Gastroesophageal sphincter (tissue), 4 donors: ENCODE results near the gene HSP90AB1. TPM values are rescaled to one million over a fixed set of nuclear protein-coding genes. Genes with fewer than 3 reads are reported as not detected.

Experiments used
- ATAC-seq: fragments of 150-250 bp; one replicate; pipeline ENCODE4 v1.9.1; 2016; ENCODE audit warnings: mild to moderate bottlenecking, moderate library complexity
- H3K27ac ChIP-seq, 4 donors: fragments of 200-600 bp; sonication (generic) in 3 of 4; 1 replicate in 3 of 4; 2 replicates in 1 of 4; pipeline ENCODE4 v1.5.1; 2016 to 2019
- H3K27me3 ChIP-seq: fragments of 200-600 bp; sonication (generic); one replicate; pipeline ENCODE4 v1.5.1; 2019
- H3K36me3 ChIP-seq, 2 donors: fragments of 200-600 bp; sonication (generic); one replicate each; pipeline ENCODE4 v1.5.1; 2019; ENCODE audit warnings: control low read depth in 1 of 2
- H3K4me1 ChIP-seq, 3 donors: fragments of 200-600 bp; sonication (generic); 1 replicate in 2 of 3; 2 replicates in 1 of 3; pipeline ENCODE4 v1.5.1; 2016 to 2019; ENCODE audit warnings: control low read depth in 2 of 3
- H3K4me3 ChIP-seq, 2 donors: fragments of 200-600 bp; sonication (generic); one replicate each; pipeline ENCODE4 v1.5.1; 2019; ENCODE audit warnings: mild to moderate bottlenecking in 1 of 2, moderate library complexity in 1 of 2
- H3K9me3 ChIP-seq, 3 donors: fragments of 200-600 bp; sonication (generic); one replicate each; pipeline ENCODE4 v1.5.1; 2017 to 2019; ENCODE audit warnings: control low read depth in 2 of 3
- CTCF ChIP-seq, 4 experiments: fragments of 200-600 bp in 2 of 4; fragments of 450-650 bp in 2 of 4; sonication (generic) in 1 of 4; IDR thresholded peaks; one replicate each; pipeline ENCODE4 v1.5.1; 2017 to 2019; ENCODE audit warnings: antibody characterized with exemption in 4 of 4, mild to moderate bottlenecking in 2 of 4, moderate library complexity in 2 of 4
- EP300 ChIP-seq: sonication (generic); formaldehyde crosslinking; IDR thresholded peaks from one replicate; pipeline ENCODE4 v1.6.1; 2017; ENCODE audit warnings: antibody characterized with exemption, mild to moderate bottlenecking
- POLR2A ChIP-seq, 2 donors: fragments of 450-650 bp; IDR thresholded peaks; one replicate each; pipeline ENCODE4 v1.6.1; 2017; ENCODE audit warnings: antibody characterized with exemption in 2 of 2, mild to moderate bottlenecking in 2 of 2, moderate library complexity in 1 of 2
- POLR2AphosphoS5 ChIP-seq: sonication (generic); formaldehyde crosslinking; IDR thresholded peaks from one replicate; pipeline ENCODE4 v1.6.1; 2017; ENCODE audit warnings: antibody characterized with exemption
- WGBS, 2 donors: methylation state at CpG; one replicate each; pipeline ENCODE4 v1.1.5; 2018; ENCODE audit warnings: low coverage in 1 of 2; 5-methylcytosine and 5-hydroxymethylcytosine counted together
- total RNA-seq, 4 donors: library from RNA; depleted of rRNA; stranded (reverse); fragments of >200 nt; gene quantifications; one replicate each; pipeline ENCODE4 v1.1.0, GENCODE V29; 2016

Gene HSP90AB1
- total RNA-seq, 4 donors from 2014 or later = 553 to 749 (median 626) TPM

GRCh38 chr6:44275749-44276648 lies 29.1 kb downstream of the HSP90AB1 start:
- peaks cover 0 to 20% (median 4%) of the 10 kb centered on the region in 3 donors for H3K4me1 ChIP-seq
- no CpG with 5 or more reads among the region's 109 CpGs for WGBS, 2 donors
- TF ChIP-seq POLR2A (IDR thresholded peaks at IDR 0.05) = peak in 1 of 2 donors; percentile 5
- no peak for TF ChIP-seq POLR2AphosphoS5
- no peak for TF ChIP-seq EP300
- no peak for TF ChIP-seq CTCF (IDR thresholded peaks at IDR 0.05)
- no peaks in the 10 kb centered on the region for H3K9me3 ChIP-seq
- no peak overlapping the region for H3K27ac ChIP-seq
- peak; percentile 56 for ATAC-seq
- no peaks in the 10 kb centered on the region for H3K36me3 ChIP-seq
- H3K27me3 ChIP-seq = peaks cover 94% of the 10 kb centered on the region
- peak overlapping the region in 1 of 2 donors; percentile 45 for H3K4me3 ChIP-seq

DNA sequence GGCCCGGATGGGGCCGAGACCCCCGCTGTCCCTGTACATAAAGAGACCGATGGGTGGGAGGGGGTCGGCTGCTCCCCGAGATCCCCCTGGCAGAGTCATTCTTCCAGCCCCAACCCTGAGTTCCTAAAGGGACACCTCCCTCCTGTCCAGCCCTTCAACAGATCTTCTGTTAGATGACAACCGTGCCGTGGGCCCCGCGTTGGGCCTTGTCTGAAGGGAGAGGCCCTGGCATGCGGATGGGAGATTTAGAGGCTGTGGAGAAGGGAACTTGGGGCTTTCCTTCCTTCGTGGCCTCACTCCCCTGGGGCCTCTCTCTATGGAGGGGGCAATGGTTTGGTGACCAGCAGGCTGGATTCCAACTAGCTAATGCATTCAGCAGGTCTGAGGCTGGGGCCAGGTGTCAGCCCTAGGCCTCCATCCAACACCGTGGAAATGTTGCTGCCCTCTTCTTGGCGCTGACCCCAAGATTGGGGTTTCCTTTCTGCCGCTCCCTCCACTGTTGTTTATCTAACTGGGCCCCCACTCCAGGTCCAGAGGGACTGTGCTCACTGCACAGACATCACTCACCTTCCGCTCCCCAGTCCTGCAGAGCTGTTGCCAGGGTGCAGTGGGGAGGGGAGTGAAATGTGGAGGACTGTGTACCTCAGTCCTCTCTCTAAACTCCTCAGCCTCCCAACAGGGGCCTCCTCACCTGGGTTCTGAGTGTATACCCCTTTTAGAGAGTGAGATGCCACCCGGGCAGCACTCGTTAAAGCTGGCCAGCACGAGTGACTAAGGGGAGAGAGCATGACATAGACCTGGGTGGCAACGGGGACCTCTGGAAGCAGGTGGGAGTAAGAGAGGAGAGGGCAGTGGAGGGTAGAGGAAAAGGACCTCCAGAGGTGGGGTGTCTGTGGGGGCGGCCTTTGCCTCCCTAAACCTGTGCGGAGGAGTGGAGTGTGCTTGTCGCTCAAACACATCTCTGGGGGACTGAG lies 30.1 kb downstream of the HSP90AB1 start:
- 17% methylated on average over 1 of the region's 23 CpGs; no CpG with 5 or more reads in 1 of the 2 donors for WGBS, 2 donors
- H3K27me3 ChIP-seq = peaks cover 87% of the 10 kb centered on the region
- H3K36me3 ChIP-seq = no peaks in the 10 kb centered on the region
- H3K4me1 ChIP-seq = peaks cover 0 to 16% (median 4%) of the 10 kb centered on the region in 3 donors
- H3K27ac ChIP-seq = no peak overlapping the region
- H3K9me3 ChIP-seq = no peaks in the 10 kb centered on the region
- peak overlapping the region in 1 of 2 donors; percentile 45 for H3K4me3 ChIP-seq
- TF ChIP-seq POLR2AphosphoS5 (no peak), CTCF (IDR thresholded peaks at IDR 0.05) (no peak), POLR2A (IDR thresholded peaks at IDR 0.05) (no peak), EP300 (no peak)
- no peak for ATAC-seq

- Histone ChIP-seq H3K4me3 (no peak overlapping the region), H3K36me3 (no peaks in the 10 kb centered on the region), H3K27ac (no peak overlapping the region), H3K4me1 (peaks cover 0 to 16% (median 4%) of the 10 kb centered on the region in 3 donors), H3K9me3 (no peaks in the 10 kb centered on the region), H3K27me3 (peaks cover 84% of the 10 kb centered on the region)
- WGBS, 2 donors = 83% methylated on average over 1 to 6 of the region's 7 CpGs
- TF ChIP-seq EP300 (no peak), POLR2AphosphoS5 (no peak), POLR2A (IDR thresholded peaks at IDR 0.05) (no peak), CTCF (IDR thresholded peaks at IDR 0.05) (no peak)
- no peak for ATAC-seq
These were observed 30.9 kb downstream of the HSP90AB1 start for GRCh38 chr6:44277763-44278162.

GRCh38 chr6:44278315-44278714 lies 31.4 kb downstream of the HSP90AB1 start:
- WGBS, 2 donors = 63 to 65% methylated on average over 1 to 2 of the region's 3 CpGs
- Histone ChIP-seq H3K27me3 (peaks cover 83% of the 10 kb centered on the region), H3K9me3 (no peaks in the 10 kb centered on the region), H3K4me1 (peaks cover 0 to 16% (median 4%) of the 10 kb centered on the region in 3 donors), H3K4me3 (no peak overlapping the region), H3K36me3 (no peaks in the 10 kb centered on the region), H3K27ac (no peak overlapping the region)
- ATAC-seq = no peak
- no peak for TF ChIP-seq POLR2AphosphoS5
- TF ChIP-seq EP300 = no peak
- no peak for TF ChIP-seq CTCF (IDR thresholded peaks at IDR 0.05)
- no peak for TF ChIP-seq POLR2A (IDR thresholded peaks at IDR 0.05)
